Tongue (tissue), 3 donors: ENCODE results near the gene ARHGAP11A. TPM values are rescaled to one million over a fixed set of nuclear protein-coding genes. Genes with fewer than 3 reads are reported as not detected.

Experiments
- DNase-seq: peaks from one replicate; pipeline ENCODE4 v3.0.0-alpha.2; 2015
- small RNA-seq: library from RNA; depleted of rRNA; stranded (forward); fragments of <200 nt; gene quantifications from one replicate; pipeline ENCODE3, GENCODE V24; 2014; ENCODE audit warnings: low replicate concordance
- total RNA-seq: library from RNA; depleted of rRNA; stranded (reverse); fragments of >200 nt; gene quantifications from one replicate; pipeline ENCODE4 v1.2.3, GENCODE V29; 2014

The ARHGAP11A gene
- total RNA-seq, 1 donor from 2014 or later, result 11.1 TPM

DNA sequence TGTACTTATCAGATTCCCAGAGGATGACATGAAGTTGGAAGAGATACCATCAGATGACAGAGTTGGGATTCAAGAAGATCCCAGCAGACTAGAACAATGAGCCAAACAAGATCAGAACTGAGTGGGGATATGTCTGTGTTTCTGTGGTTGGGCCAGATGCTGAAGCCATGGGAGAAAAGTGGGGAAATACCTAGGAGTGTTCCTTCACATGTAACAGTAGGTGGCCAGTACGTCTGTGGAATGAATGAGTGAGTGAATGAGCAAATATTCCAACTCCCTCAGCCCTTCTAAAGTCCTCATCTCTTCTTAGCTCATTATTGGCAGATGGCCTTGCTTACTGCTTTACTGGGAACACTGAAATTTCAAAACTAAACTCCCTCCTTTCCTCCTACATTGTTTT, 70.3 kb downstream of the ARHGAP11A start:
- no peak for DNase-seq

DNA sequence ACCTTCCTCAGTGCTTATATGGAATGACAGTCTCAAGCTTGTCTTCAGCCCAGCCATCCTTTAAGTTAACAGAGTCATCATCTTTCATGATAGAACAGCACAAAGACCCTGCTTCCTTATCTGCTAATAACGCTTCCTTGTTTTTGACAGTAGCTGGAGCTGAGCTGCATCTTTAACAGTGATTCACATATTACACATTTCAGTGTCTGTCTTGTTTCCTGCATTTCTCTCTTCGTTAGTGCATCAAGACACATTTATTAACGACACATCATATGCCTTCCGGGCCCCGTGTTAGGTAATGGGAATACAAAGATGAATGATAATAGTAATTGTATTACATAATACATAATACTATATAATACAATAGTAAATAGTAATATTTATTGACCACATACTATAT, 72.3 kb downstream of the ARHGAP11A start:
- no peak for DNase-seq

DNA sequence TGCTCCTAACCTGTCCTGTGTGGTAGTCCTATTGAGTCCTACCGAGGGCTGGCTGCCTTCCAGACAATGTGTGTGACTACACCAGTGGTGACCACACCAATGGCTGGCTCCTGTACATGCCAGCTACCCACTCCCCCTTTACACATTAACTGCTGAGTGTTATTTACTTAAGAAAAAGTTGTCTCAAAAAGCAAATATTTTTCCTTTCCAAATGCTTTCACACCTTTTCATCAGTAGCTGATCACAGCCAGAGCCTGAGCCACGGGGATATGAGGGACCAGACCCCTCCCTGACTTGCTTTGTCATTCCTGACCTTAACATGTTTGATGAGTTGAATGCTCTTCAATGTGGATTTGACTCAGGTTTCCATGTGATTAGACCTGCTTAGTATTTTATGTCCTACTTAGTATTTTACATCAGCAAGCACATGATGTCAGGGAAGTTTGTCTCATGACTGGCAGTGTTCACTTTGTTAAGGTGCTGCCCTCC, 72.9 kb downstream of the ARHGAP11A start:
- DNase-seq, result no peak

Small RNA genes within 50 kb of the gene (small RNA-seq; reads per million reads assigned to genes)
- not detected for gene RN7SL286P

Other genes with a start within 250 kb of the ARHGAP11A start
- not detected for gene GOLGA8K, start 212.2 kb upstream of the ARHGAP11A start, total RNA-seq
- gene GOLGA8O, start 159.9 kb upstream of the ARHGAP11A start, total RNA-seq, result 0.92 TPM
- 12.8 TPM for gene GOLGA8N, start 22.0 kb upstream of the ARHGAP11A start, total RNA-seq
- gene SCG5, start 26.2 kb downstream of the ARHGAP11A start, total RNA-seq, result 9.2 TPM
- 1.6 TPM for gene GREM1, start 102.5 kb downstream of the ARHGAP11A start, total RNA-seq